Measurements from ENCODE around the gene ADAM22. TPM values are rescaled to one million over a fixed set of nuclear protein-coding genes. Genes with fewer than 3 reads are reported as not detected.

ADAM22 gene
- total and polyA plus RNA-seq, 12 donors = 0.19 to 3.7 (median 1.5) TPM

DNA sequence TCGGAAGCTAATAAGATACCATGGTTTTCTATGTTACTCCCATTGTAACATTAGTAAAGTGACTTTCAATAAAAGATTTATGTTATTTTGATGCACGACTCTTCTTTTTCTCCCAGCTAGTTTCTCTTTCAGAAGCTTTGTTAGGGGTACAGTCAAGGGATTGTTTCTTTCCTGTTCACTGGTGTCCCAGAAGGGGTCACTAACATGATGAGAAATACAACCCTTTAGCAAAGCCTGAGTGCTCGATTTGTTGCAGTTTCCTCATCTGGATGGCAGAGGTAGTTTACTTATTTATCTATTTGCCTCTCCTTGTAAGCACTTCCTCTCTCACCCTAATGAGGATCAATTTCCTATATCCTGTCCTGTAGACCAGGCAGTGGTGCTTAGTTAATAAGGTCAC, 268.7 kb downstream of the ADAM22 start:
- DNase-seq (no peak), ATAC-seq (no peak)
- WGBS, 2 donors = 85 to 91% methylated on average over 3 of the region's 3 CpGs
- Histone ChIP-seq H3K27ac (no peak overlapping the region), H3K27me3 (no peaks in the 10 kb centered on the region), H3K36me3 (peaks cover 0 to 76% (median 52%) of the 10 kb centered on the region in 9 donors), H3K4me3 (no peak overlapping the region), H3K4me1 (no peaks in the 10 kb centered on the region), H3K9me3 (no peaks in the 10 kb centered on the region)
- TF ChIP-seq, protein P1, sequence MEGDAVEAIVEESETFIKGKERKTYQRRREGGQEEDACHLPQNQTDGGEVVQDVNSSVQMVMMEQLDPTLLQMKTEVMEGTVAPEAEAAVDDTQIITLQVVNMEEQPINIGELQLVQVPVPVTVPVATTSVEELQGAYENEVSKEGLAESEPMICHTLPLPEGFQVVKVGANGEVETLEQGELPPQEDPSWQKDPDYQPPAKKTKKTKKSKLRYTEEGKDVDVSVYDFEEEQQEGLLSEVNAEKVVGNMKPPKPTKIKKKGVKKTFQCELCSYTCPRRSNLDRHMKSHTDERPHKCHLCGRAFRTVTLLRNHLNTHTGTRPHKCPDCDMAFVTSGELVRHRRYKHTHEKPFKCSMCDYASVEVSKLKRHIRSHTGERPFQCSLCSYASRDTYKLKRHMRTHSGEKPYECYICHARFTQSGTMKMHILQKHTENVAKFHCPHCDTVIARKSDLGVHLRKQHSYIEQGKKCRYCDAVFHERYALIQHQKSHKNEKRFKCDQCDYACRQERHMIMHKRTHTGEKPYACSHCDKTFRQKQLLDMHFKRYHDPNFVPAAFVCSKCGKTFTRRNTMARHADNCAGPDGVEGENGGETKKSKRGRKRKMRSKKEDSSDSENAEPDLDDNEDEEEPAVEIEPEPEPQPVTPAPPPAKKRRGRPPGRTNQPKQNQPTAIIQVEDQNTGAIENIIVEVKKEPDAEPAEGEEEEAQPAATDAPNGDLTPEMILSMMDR (IDR thresholded peaks at IDR 0.05) = no peak
- intact Hi-C loops (cut with DNase I) = no loop called here

DNA sequence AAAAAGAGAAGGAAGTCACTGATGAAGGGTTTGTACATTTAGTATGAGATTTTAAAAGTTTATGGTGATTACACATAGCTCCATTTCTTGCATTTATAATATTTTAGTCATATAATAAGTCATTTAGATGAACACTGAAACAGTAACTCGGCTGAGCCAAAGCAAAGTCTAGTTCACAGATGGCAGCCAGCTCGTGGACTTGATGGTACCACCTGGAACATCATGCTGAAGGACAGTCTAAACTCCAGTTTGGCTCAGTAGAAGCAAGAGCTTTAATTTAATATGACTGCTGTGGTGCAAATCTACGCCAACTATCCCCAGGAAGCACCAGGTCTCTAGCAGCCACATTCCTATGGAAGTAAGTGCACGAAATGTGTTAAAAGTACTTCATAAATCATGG, 269.4 kb downstream of the ADAM22 start:
- H3K4me1 ChIP-seq = no peaks in the 10 kb centered on the region
- intact Hi-C loops (cut with DNase I) = no loop called here
- H3K36me3 ChIP-seq = peaks cover 0 to 82% (median 58%) of the 10 kb centered on the region in 9 donors
- H3K9me3 ChIP-seq = no peaks in the 10 kb centered on the region
- WGBS, 2 donors = 96 to 98% methylated on average over 4 of the region's 4 CpGs
- DNase-seq (no peak), ATAC-seq (no peak)
- no peak overlapping the region for H3K27ac ChIP-seq
- H3K4me3 ChIP-seq = no peak overlapping the region
- H3K27me3 ChIP-seq = no peaks in the 10 kb centered on the region
- TF ChIP-seq, protein P1 (IDR thresholded peaks at IDR 0.05) = no peak

DNA sequence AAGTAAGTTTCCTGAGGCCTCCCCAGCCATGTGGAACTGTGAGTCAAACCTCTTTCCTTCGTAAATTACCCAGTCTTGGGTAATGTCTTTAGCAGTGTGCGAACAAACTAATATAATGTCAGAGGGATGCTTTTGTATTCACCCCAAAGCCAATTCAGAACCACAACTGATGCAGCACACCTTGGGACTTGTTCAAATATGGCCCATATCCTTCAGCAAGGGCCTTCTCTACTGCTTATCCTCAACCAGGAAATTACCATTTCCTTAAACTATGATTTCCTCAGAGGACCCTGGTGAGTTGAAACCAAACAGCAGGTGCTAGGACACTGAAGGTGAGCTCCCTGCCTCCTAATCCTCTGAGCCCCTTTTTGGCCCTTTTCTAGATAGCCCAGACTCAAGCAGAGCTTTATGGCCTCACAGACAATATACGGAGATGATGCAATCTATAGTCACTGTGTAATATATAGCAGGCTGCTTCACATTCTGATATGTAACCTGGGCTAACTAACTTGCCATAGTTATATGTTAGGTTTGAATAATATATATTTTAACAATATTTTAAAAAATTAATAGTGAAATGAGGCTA, 270.6 kb downstream of the ADAM22 start:
- ATAC-seq (no peak), DNase-seq (no peak)
- Histone ChIP-seq H3K4me3 (no peak overlapping the region), H3K4me1 (no peaks in the 10 kb centered on the region), H3K27me3 (no peaks in the 10 kb centered on the region), H3K9me3 (no peaks in the 10 kb centered on the region), H3K36me3 (peaks cover 0 to 94% (median 70%) of the 10 kb centered on the region in 9 donors), H3K27ac (no peak overlapping the region)
- 95 to 98% methylated on average over 3 of the region's 3 CpGs for WGBS, 2 donors
- intact Hi-C loops (cut with DNase I) = no loop called here
- TF ChIP-seq, protein P1 (IDR thresholded peaks at IDR 0.05) = no peak

DNA sequence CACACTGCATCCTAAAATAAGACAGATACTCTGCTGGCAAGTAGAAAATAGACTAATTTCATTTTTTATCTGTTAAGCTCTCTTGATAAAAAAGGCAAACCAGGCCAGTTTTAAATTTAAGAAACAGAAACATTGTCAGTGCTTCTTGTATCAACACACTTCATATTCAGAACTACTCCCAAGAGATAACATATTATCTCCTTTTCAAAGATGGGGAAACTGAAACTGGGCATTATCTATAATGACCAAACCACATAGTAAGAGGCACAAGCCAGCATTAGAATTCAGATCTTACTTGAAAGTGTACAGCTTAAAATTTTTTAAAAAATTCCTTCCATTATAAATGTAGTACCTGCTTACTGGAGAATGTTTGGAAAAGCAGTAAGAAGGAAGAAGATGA, 271.1 kb downstream of the ADAM22 start:
- intact Hi-C loops (cut with DNase I) = no loop called here
- Histone ChIP-seq H3K4me1 (no peaks in the 10 kb centered on the region), H3K4me3 (no peak overlapping the region), H3K36me3 (peaks cover 0 to 100% (median 76%) of the 10 kb centered on the region in 9 donors), H3K9me3 (no peaks in the 10 kb centered on the region), H3K27me3 (no peaks in the 10 kb centered on the region), H3K27ac (no peak overlapping the region)
- no peak for ATAC-seq
- DNase-seq = no peak
- TF ChIP-seq, protein P1 (IDR thresholded peaks at IDR 0.05) = no peak

All from heart right ventricle (tissue), 16 donors.